Measurements from ENCODE around the gene SCIMP. TPM values are rescaled to one million over a fixed set of nuclear protein-coding genes. Genes with fewer than 3 reads are reported as not detected.

SCIMP gene
- not detected in 2 replicates for total RNA-seq

GRCh38 chr17:5234645-5235576 lies at the start of gene SCIMP:
TSS of gene SCIMP (minus strand) at chr17:5234860. CDS start at chr17:5234755, 105 bp downstream.

GRCh38 chr17:5281814-5282641 lies 47.4 kb upstream of the SCIMP start, which contains the start of gene RABEP1:
TSS of gene RABEP1 (plus strand) at chr17:5282284. CDS start at chr17:5282487, 203 bp downstream.

GRCh38 chr17:5191541-5192417 lies 42.9 kb downstream of the SCIMP start, which contains the start of gene ZNF594:
TSS of gene ZNF594 (minus strand) at chr17:5191868. CDS start at chr17:5184256, 7,612 bp downstream.

Other genes with a start within 250 kb of the SCIMP start
- gene CAMTA2, start 247.2 kb downstream of the SCIMP start, total RNA-seq, result 11.8 and 14.2 TPM in 2 replicates
- 0.39 TPM in 1 of 2 replicates, not detected in the other for gene INCA1, start 237.3 kb downstream of the SCIMP start, total RNA-seq
- 90.9 and 96.7 TPM in 2 replicates for gene KIF1C, start 236.9 kb downstream of the SCIMP start, total RNA-seq
- 0.69 and 1.00 TPM in 2 replicates for gene SLC52A1, start 199.4 kb downstream of the SCIMP start, total RNA-seq
- 0.94 and 1.1 TPM in 2 replicates for gene ZFP3, start 156.4 kb downstream of the SCIMP start, total RNA-seq
- gene ZNF232, start 123.0 kb downstream of the SCIMP start, total RNA-seq, result 4.0 and 5.0 TPM in 2 replicates
- not detected in 2 replicates for gene USP6, start 118.8 kb downstream of the SCIMP start, total RNA-seq
- gene ZNF594, start 43.0 kb downstream of the SCIMP start, total RNA-seq, result 2.2 and 3.5 TPM in 2 replicates
- gene RABEP1, start 47.4 kb upstream of the SCIMP start, total RNA-seq, result 27.6 and 31.8 TPM in 2 replicates
- 92.7 and 101 TPM in 2 replicates for gene NUP88, start 184.8 kb upstream of the SCIMP start, total RNA-seq
- 30.5 and 40.4 TPM in 2 replicates for gene RPAIN, start 185.3 kb upstream of the SCIMP start, total RNA-seq
- 332 and 380 TPM in 2 replicates for gene C1QBP, start 204.3 kb upstream of the SCIMP start, total RNA-seq
- gene DHX33, start 234.1 kb upstream of the SCIMP start, total RNA-seq, result 10.1 and 10.2 TPM in 2 replicates

Measured in mammary microvascular endothelial cell (primary cell).